Measurements from ENCODE around the gene POLL. TPM values are rescaled to one million over a fixed set of nuclear protein-coding genes. Genes with fewer than 3 reads are reported as not detected.

POLL gene
- total RNA-seq, 1 donor from 2014 or later, result 27.8 TPM

DNA sequence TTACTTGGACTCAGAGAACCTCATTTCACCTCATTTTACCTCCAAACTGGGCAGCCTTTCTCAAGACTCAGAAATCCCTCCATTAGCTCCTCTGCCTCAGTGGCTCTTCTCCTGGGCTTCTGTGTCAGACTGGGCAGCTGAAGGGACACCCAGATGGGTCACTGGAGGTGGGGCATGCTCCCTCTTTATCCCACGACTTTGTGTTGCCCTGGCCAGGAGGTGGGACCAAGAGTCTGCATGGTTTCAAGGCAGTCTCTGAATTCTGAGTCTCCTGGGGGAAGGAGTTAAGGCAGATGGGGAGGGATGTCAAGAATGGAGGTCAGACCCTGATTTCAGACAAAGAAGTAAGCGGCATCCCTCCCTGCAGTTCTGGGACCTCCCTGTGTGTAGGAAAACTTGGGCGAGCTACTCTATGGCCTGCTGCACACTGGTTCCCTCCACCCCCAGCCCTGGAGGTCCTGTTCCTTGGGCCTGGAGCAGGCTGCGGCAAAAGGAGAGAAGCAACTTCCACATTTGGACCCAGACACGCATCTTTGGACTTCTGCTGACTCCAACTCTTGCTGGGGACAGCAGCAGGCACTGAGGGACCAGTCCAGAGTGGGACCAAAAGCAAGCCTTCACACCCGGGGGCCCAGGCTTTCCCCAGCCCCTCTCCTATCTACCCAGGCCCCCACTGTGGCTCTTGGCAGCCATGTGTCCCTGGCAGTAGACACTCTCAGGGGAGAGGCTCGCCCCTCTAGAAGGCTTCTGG, 10.8 kb downstream of the POLL start:
- TF ChIP-seq EZH2 (IDR thresholded peaks at IDR 0.05; ENCODE audit: insufficient read depth, low read length), result no peak
- TF ChIP-seq, protein P1, sequence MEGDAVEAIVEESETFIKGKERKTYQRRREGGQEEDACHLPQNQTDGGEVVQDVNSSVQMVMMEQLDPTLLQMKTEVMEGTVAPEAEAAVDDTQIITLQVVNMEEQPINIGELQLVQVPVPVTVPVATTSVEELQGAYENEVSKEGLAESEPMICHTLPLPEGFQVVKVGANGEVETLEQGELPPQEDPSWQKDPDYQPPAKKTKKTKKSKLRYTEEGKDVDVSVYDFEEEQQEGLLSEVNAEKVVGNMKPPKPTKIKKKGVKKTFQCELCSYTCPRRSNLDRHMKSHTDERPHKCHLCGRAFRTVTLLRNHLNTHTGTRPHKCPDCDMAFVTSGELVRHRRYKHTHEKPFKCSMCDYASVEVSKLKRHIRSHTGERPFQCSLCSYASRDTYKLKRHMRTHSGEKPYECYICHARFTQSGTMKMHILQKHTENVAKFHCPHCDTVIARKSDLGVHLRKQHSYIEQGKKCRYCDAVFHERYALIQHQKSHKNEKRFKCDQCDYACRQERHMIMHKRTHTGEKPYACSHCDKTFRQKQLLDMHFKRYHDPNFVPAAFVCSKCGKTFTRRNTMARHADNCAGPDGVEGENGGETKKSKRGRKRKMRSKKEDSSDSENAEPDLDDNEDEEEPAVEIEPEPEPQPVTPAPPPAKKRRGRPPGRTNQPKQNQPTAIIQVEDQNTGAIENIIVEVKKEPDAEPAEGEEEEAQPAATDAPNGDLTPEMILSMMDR (IDR thresholded peaks at IDR 0.05; ENCODE audit: insufficient read depth, low read depth, low read length), result no peak
- H3K4me3 ChIP-seq (ENCODE audit: insufficient read depth, low read depth, low read length), result no peak overlapping the region
- no peak overlapping the region for H3K9ac ChIP-seq (ENCODE audit: low read length)
- H3K9me3 ChIP-seq (ENCODE audit: insufficient read depth, low read depth, low read length), result peaks cover 8% of the 10 kb centered on the region
- no peak overlapping the region for H2AFZ ChIP-seq (ENCODE audit: low read depth, low read length)
- H3K36me3 ChIP-seq (ENCODE audit: insufficient read depth, low read length), result no peaks in the 10 kb centered on the region
- Mint-ChIP-seq H3K27ac (ENCODE audit: unreplicated experiment) (no peak overlapping the region), H3K36me3 (ENCODE audit: low read depth, unreplicated experiment) (peaks cover 16% of the 10 kb centered on the region), H3K9me3 (ENCODE audit: unreplicated experiment) (peaks cover 8% of the 10 kb centered on the region), H3K27me3 (ENCODE audit: low read depth, unreplicated experiment) (peaks cover 4% of the 10 kb centered on the region), H3K4me3 (ENCODE audit: unreplicated experiment) (no peak overlapping the region), H3K4me1 (ENCODE audit: low read depth, unreplicated experiment) (no peaks in the 10 kb centered on the region)
- DNase-seq (ENCODE audit: low read depth) (no peak), FAIRE-seq (no peak)
- H4K20me1 ChIP-seq (ENCODE audit: insufficient read depth, low read length), result no peaks in the 10 kb centered on the region
- no peaks in the 10 kb centered on the region for H3K4me1 ChIP-seq (ENCODE audit: insufficient read depth, low read length)
- no peaks in the 10 kb centered on the region for H3K79me2 ChIP-seq (ENCODE audit: insufficient read depth, low read length)
- no peak overlapping the region for H3K4me2 ChIP-seq (ENCODE audit: low read length)
- H3K27ac ChIP-seq (ENCODE audit: low read depth, low read length), result no peak overlapping the region
- no peaks in the 10 kb centered on the region for H3K27me3 ChIP-seq (ENCODE audit: insufficient read depth, low read length)

DNA sequence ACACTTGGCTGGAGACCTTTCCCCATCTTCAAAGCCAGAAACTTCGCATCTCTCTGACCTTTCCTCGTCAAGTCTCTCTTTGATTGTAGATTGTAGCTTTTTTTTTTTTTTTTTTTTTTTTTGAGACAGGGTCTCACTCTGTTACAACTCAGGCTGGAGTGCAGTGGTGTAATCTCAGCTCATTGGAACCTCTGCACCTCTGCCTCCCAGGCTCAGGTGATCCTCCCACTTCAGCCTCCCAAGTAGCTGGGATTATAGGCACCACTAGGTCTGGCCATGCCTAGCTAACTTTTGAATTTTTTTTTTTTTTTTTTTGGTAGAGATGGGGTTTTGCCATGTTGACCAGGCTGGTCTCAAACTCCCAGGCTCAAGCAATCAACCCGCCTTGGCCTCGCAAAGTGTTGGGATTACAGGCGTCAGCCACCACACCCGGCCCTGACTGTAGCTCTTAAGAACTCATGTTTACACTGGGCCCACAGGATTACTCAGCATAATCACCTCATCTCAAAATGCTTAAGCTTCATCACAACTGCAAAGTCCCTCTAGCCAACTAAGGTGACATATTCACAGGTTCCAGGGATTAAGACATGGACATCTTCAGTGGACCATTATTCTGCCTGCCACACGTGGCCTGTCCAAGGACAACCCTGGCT, 11.7 kb downstream of the POLL start:
- Mint-ChIP-seq H3K36me3 (ENCODE audit: low read depth, unreplicated experiment) (peaks cover 14% of the 10 kb centered on the region), H3K9me3 (ENCODE audit: unreplicated experiment) (peaks cover 8% of the 10 kb centered on the region), H3K4me1 (ENCODE audit: low read depth, unreplicated experiment) (no peaks in the 10 kb centered on the region), H3K27me3 (ENCODE audit: low read depth, unreplicated experiment) (peaks cover 12% of the 10 kb centered on the region), H3K4me3 (ENCODE audit: unreplicated experiment) (no peak overlapping the region), H3K27ac (ENCODE audit: unreplicated experiment) (no peak overlapping the region)
- no peaks in the 10 kb centered on the region for H3K4me1 ChIP-seq (ENCODE audit: insufficient read depth, low read length)
- peaks cover 8% of the 10 kb centered on the region for H3K9me3 ChIP-seq (ENCODE audit: insufficient read depth, low read depth, low read length)
- no peak overlapping the region for H3K9ac ChIP-seq (ENCODE audit: low read length)
- no peak overlapping the region for H3K4me2 ChIP-seq (ENCODE audit: low read length)
- H3K36me3 ChIP-seq (ENCODE audit: insufficient read depth, low read length), result no peaks in the 10 kb centered on the region
- H3K4me3 ChIP-seq (ENCODE audit: insufficient read depth, low read depth, low read length), result no peak overlapping the region
- H3K27me3 ChIP-seq (ENCODE audit: insufficient read depth, low read length), result no peaks in the 10 kb centered on the region
- H3K27ac ChIP-seq (ENCODE audit: low read depth, low read length), result no peak overlapping the region
- DNase-seq (ENCODE audit: low read depth), result no peak
- no peaks in the 10 kb centered on the region for H3K79me2 ChIP-seq (ENCODE audit: insufficient read depth, low read length)
- TF ChIP-seq EZH2 (IDR thresholded peaks at IDR 0.05; ENCODE audit: insufficient read depth, low read length), result no peak
- TF ChIP-seq, protein P1 (IDR thresholded peaks at IDR 0.05; ENCODE audit: insufficient read depth, low read depth, low read length), result no peak
- FAIRE-seq, result no peak
- no peak overlapping the region for H2AFZ ChIP-seq (ENCODE audit: low read depth, low read length)
- H4K20me1 ChIP-seq (ENCODE audit: insufficient read depth, low read length), result no peaks in the 10 kb centered on the region
